Dermis lymphatic vessel endothelial cell (primary cell): Measurements from ENCODE around the gene MIS18BP1. TPM values are rescaled to one million over a fixed set of nuclear protein-coding genes. Genes with fewer than 3 reads are reported as not detected.

Source experiments
- total RNA-seq: library from RNA; depleted of rRNA; stranded (reverse); fragments of >200 nt; gene quantifications from 2 replicates; pipeline ENCODE4 v1.2.1, GENCODE V29; 2014

Gene MIS18BP1
- total RNA-seq = 36.7 and 50.4 TPM in 2 replicates

DNA sequence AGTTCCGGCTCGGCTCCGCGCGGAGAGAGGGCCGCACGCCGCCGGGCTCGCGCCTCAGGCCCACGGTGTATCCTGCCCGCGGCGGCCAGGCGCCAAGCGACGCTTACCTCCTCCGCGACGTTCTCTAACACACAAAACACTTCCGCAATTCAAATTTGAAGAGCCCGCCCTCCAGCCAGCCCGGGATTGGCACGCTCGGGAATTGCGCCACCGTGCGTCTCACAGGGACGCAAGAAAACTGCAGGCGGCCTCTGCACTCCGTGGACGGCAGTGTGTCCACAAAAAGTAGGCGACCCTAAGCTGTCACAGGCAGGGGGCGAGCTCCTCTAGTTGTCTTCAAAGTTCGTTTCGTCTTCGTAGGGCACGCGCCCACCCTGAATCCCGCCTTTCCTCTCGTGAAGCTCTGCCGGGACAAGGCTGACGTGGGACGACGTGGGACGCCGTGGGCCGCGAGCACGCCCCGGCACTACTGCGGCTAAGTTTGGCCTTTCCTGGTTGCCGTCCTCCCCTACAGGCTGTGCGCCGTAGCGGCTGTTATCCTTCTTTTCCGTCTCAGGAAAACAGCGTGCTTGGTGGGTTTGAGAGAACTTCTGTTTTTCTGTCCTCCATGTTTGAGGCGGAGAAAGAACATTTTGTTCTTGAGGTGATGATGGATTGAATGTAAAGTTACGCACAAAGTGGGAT lies at the start of gene MIS18BP1:
MIS18BP1 (minus strand) TSS at position 133 of the 684 bp plus-strand sequence. CDS start 5,916 bp downstream, outside the sequence.

Other genes with a start within 250 kb of the MIS18BP1 start
- 25.8 and 26.8 TPM in 2 replicates for gene PRPF39, start 169.1 kb downstream of the MIS18BP1 start, total RNA-seq
- gene FKBP3, start 118.7 kb downstream of the MIS18BP1 start, total RNA-seq = 17.8 and 23.0 TPM in 2 replicates
- 7.2 and 7.8 TPM in 2 replicates for gene FANCM, start 117.3 kb downstream of the MIS18BP1 start, total RNA-seq